ENCODE measurements around the gene SSTR5.

Gene SSTR5

DNA sequence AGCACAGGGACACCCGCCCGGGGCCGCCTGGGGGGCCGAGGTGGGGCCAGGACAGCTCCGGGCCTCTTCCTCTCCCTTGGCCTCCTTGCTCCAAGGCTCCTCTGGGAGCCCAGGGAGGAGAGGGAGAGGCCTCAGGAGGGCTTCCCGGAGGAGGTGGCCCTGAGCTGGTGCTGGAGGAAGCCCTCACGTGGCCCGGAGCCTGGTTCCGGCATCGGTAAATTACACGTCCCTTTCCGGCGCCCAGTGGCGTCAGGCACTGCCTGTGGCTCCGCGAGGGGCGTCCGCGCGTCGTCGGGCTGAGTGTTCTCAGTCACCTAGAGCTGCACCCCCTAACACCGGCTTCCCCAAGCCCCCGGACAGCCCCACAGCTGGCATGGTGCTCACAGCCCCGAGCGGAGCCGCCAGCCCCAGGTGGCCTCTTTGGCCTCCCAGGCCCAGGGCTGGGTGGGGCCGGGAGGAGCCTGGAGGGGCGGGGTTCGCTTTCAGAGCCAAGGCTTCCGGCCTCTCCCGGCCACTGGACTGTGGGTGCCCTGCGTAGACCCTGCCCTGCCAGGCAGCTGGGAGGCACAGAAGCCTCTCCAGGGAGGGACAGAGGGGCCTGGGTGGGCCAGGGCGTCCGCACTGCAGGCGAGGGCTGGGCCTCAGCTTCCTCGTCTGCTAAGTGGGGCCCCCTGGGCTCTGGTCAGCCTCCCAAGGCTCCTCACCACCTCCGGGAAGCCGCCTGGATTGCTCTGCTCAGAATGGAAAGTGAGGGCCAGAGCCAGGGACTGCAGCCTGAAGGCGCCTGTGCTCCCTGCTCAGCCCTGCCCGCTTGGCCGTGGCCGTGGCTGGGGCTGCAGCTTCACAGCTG is 27.9 kb upstream of the SSTR5 start:
- H3K27ac ChIP-seq (ENCODE audit: poor library complexity, severe bottlenecking): no peak overlapping the region
- ATAC-seq (ENCODE audit: low read depth): no peak
- no peaks in the 10 kb centered on the region for H3K9me3 ChIP-seq (ENCODE audit: severe bottlenecking)
- no peaks in the 10 kb centered on the region for H3K36me3 ChIP-seq (ENCODE audit: low read depth)
- H3K4me3 ChIP-seq (ENCODE audit: severe bottlenecking): no peak overlapping the region
- no peak for DNase-seq (ENCODE audit: low spot score)
- peaks cover 22% of the 10 kb centered on the region for H3K27me3 ChIP-seq (ENCODE audit: insufficient read depth, poor library complexity, severe bottlenecking)
- TF ChIP-seq, protein P1, sequence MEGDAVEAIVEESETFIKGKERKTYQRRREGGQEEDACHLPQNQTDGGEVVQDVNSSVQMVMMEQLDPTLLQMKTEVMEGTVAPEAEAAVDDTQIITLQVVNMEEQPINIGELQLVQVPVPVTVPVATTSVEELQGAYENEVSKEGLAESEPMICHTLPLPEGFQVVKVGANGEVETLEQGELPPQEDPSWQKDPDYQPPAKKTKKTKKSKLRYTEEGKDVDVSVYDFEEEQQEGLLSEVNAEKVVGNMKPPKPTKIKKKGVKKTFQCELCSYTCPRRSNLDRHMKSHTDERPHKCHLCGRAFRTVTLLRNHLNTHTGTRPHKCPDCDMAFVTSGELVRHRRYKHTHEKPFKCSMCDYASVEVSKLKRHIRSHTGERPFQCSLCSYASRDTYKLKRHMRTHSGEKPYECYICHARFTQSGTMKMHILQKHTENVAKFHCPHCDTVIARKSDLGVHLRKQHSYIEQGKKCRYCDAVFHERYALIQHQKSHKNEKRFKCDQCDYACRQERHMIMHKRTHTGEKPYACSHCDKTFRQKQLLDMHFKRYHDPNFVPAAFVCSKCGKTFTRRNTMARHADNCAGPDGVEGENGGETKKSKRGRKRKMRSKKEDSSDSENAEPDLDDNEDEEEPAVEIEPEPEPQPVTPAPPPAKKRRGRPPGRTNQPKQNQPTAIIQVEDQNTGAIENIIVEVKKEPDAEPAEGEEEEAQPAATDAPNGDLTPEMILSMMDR (IDR thresholded peaks at IDR 0.05; ENCODE audit: poor library complexity, severe bottlenecking): no peak
- H3K4me1 ChIP-seq (ENCODE audit: insufficient read depth, poor library complexity, severe bottlenecking): no peaks in the 10 kb centered on the region

DNA sequence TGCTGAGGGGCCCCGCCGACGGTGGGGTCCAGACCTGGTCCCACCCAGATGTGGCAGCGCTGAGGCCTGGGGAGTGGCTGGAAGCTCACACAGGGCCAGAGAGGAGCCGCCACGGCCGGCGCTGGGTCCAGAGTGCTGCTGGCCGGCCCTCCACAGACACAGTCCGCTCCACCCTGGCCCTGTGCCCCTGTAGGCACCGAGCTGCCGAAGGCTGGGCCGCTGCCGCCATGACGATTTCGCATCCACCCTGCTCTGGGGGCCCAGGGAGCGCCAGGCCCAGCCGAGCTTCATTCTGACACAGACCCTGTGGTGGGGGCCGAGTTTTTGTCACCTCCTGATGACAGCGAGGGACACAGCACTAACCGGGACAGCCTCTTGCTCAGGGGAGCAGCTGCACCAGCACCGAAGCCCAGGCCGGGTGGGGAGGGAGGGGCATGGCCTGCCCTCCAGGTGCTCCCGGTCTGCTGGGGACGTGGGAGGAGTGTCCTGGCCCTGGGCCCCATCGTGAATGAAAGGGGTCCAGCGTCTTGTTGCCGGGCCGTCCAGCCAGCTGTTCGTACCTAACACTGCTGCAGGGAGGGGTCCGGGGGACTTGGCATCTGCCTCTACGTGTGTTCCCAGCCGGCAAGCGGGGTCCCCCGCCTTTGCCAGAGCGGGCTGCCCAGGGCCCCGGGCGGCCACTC is 27.1 kb upstream of the SSTR5 start:
- DNase-seq (ENCODE audit: low spot score): no peak
- Histone ChIP-seq H3K27ac (ENCODE audit: poor library complexity, severe bottlenecking) (no peak overlapping the region), H3K27me3 (ENCODE audit: insufficient read depth, poor library complexity, severe bottlenecking) (peaks cover 22% of the 10 kb centered on the region), H3K9me3 (ENCODE audit: severe bottlenecking) (no peaks in the 10 kb centered on the region), H3K36me3 (ENCODE audit: low read depth) (no peaks in the 10 kb centered on the region), H3K4me3 (ENCODE audit: severe bottlenecking) (no peak overlapping the region), H3K4me1 (ENCODE audit: insufficient read depth, poor library complexity, severe bottlenecking) (no peaks in the 10 kb centered on the region)
- no peak for ATAC-seq (ENCODE audit: low read depth)
- TF ChIP-seq, protein P1 (IDR thresholded peaks at IDR 0.05; ENCODE audit: poor library complexity, severe bottlenecking): no peak

DNA sequence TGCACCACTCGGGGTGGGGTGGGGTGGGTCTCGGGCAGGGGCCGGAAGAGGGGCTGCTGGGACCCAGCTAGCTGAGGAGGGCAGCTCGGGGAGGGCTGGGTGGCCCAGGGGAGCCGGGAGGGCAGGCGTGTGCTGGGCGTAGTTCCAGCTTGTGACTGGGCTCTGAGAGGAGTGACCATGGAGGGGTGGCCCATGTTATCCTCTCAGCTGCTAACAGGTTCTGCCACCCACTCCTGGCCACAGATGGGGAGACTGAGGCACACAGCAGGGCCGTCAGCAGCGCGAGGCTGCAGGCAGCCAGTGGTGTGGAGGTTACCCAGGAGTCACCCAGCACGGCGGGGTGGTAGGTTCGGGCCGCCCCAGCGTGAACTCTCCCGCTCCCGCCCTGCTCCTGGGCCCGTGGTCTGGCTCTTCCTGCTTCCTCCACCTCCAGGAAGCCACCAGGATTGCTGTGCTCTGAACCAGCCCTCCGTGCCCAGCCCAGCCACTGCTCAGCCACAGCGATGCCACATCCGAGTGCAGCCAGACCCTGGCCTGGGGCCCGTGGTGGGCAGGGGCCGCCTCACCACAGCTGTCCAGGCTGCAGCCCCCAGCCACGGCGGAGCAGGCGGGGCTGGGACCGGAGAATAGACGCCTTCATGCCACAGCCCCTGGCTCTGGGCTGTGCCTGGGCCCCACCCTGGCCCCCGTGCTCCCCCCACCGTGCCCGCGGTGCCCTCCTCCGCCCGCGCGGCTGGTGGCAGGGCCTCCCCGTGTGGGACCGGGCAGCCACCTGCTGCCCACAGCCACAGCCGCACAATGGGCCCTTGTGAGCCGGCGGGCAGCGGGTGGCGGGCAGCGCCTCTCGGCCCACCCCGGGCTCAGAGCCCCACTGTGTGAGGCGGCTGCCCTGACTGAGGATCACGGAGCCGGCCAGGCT is 26.3 kb upstream of the SSTR5 start:
- no peak overlapping the region for H3K4me3 ChIP-seq (ENCODE audit: severe bottlenecking)
- no peaks in the 10 kb centered on the region for H3K9me3 ChIP-seq (ENCODE audit: severe bottlenecking)
- no peaks in the 10 kb centered on the region for H3K36me3 ChIP-seq (ENCODE audit: low read depth)
- DNase-seq (ENCODE audit: low spot score) (no peak), ATAC-seq (ENCODE audit: low read depth) (no peak)
- TF ChIP-seq, protein P1 (IDR thresholded peaks at IDR 0.05; ENCODE audit: poor library complexity, severe bottlenecking): no peak
- H3K4me1 ChIP-seq (ENCODE audit: insufficient read depth, poor library complexity, severe bottlenecking): no peaks in the 10 kb centered on the region
- H3K27me3 ChIP-seq (ENCODE audit: insufficient read depth, poor library complexity, severe bottlenecking): peaks cover 22% of the 10 kb centered on the region
- H3K27ac ChIP-seq (ENCODE audit: poor library complexity, severe bottlenecking): no peak overlapping the region

DNA sequence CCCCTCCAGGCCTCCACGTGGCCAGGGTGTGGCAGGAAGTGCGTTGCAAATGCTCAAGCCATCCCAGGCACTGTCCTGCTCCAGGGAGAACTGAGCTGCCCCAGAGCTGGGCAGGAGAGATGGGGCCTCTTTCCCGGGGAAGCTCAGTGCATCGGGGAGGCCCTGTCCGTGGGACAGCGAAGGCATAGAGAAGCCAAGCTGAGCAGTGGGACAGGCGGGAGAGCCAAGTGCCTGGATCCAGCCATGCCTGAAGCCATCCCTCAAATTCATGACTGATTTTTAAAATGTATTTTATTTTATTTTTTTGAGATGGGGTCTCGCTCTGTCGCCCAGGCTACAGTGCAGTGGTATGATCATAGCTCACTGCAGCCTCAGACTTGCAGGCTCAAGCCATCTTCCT is 25.4 kb upstream of the SSTR5 start:
- peaks cover 22% of the 10 kb centered on the region for H3K27me3 ChIP-seq (ENCODE audit: insufficient read depth, poor library complexity, severe bottlenecking)

More for the DNA sequence above, 25.4 kb upstream of the SSTR5 start:
- Histone ChIP-seq H3K4me1 (ENCODE audit: insufficient read depth, poor library complexity, severe bottlenecking) (no peaks in the 10 kb centered on the region), H3K27ac (ENCODE audit: poor library complexity, severe bottlenecking) (no peak overlapping the region), H3K9me3 (ENCODE audit: severe bottlenecking) (no peaks in the 10 kb centered on the region), H3K4me3 (ENCODE audit: severe bottlenecking) (no peak overlapping the region), H3K36me3 (ENCODE audit: low read depth) (no peaks in the 10 kb centered on the region)
- DNase-seq (ENCODE audit: low spot score): no peak
- ATAC-seq (ENCODE audit: low read depth): no peak
- TF ChIP-seq, protein P1 (IDR thresholded peaks at IDR 0.05; ENCODE audit: poor library complexity, severe bottlenecking): no peak
